ENCODE data around the gene OAT.

Gene OAT

DNA sequence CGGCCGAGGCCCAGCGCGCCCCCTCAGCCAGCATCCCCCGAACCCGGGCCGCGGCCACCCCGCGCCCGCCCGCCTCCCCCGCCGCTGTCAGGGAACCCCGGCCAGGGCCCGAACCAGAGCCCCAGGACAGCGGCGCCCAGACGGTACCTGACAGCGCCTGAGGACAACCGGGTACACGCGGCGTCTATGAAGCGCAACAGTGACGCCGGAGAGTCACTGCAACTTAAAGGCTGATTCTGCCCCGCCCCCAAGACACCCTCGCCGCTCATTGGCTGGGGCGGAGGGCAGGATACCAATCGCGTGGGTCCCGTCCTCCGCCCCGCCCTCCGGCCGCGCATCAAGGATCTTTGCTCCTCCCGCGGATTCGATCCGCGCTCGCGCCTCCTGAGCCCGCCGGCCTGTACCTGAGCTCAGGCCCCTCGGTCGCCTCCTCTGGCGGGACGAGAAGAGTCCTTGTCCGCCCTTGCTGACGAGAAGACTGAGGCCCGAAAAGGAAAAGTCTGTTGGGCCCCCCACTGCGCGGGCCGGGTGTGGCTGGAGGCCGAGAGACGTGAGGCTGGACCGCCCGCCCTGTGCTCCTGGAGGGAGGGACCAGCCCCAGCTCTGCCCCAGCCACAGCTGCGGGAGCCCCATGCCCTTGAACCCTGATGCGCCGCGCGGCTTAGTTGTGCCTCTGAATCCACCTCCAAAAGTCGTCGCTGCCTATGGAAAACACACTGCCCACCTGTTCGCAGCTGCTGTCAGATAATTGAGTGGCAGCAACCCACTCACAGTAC is at the start of gene OAT:
Gene OAT (minus strand): TSS at position 198 of the 776 bp plus-strand sequence. CDS start 6,752 bp downstream, outside the sequence.
- DNase-seq (ENCODE audit: low read depth in 1 of 2, low spot score in 1 of 2): peak; percentile 86 to 93

DNA sequence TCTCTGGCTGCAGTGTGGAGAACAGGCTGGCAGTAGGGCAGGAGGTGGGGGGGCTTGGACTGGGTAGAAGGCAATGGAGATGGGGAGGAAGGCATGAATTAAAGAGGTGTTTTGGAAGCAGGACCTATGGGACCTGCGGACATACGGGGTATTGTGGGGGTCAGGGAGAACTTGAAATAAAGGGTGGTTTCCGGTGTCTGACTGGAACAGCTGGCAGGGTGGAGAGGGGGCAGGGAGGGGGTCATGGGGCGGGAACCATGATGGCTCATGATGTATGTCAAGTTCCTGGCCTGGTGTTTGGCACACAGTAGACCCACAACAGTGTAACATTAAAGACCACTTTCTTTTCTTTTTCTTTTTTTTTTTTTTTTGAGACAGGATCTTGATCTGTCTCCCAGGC is 48.4 kb upstream of the OAT start:
- no peak for DNase-seq (ENCODE audit: low read depth in 1 of 2, low spot score in 1 of 2)

DNA sequence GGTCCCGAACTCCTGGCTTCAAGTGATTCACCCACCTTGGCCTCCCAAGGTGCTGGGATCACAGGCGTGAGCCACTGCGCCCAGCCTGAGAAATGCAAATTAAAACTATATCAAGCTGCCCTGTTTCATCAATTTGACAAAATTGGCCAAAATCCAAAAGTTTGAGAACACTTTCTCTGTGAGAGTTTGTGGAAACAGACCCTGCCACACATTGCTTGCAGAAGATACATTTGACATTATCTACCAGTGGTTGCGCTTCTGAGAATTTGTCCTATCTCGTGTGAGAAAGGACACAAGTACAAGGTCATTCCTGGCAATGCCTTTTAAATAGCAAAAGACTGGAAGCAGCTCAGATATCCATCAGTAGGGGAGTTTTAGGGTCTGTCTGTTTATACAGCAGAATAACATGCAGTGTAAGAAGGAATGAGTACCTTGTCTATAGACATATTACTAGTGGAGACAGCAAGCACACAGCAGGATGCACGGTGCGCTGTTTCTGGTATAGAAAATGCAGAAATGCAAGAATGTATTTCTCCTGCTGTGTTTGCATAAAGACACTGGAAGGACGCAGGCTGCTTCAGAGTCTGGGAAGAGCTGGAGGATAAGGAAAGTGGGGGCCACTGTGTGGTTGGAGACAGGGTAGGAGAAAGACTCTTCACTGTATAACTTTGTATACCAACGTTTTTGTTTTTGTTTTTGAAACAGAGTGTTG is 47.2 kb upstream of the OAT start:
- no peak for DNase-seq (ENCODE audit: low read depth in 1 of 2, low spot score in 1 of 2)

GRCh38 chr10:124465003-124465776 is 46.5 kb upstream of the OAT start:
- no peak for DNase-seq (ENCODE audit: low read depth in 1 of 2, low spot score in 1 of 2)

DNA sequence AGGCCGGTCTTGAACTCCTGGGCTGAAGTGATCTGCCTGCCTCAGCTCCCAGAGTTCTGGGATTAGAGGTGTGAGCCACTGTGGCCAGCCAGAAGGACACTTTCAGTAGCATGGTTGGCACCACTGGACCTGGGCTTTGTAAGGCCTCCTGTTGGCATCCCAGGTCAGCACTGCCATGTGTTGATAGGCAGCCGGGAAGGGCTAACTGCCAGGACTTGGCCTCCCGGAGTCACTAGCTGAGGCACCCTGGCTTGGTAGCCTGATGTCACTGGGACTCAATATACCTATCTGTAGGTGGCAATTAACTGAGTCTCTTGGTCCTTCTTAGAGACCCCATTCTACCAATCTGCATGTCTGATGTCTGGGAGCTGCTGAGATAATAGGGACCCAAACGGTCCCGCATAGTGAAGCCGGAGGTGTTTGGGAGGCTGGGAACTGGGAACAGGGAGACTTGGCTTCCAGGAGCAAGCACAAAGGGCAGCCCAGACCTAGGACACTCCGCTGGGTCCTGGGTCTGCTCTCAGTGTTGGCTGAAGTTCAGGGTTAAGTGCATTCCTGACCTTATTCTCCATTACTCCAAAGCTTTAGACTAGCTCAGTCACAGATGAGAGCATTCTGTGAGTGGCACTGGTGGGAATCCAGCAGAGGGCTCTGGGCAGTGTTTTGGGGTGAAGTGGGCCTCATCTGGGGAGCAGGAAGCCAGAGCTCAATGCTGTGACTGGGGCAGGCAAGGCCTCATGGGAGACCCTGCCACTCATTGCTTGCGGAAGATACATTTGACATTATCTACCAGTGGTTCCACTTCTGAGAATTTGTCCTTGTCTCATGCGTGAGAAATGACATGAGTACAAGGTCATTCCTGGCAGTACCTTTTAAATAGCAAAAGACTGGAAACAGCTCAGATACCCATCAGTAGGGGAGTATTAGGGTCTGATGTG is 45.6 kb upstream of the OAT start:
- no peak for DNase-seq (ENCODE audit: low read depth in 1 of 2, low spot score in 1 of 2)

GRCh38 chr10:124462348-124462695 is 43.6 kb upstream of the OAT start:
- DNase-seq (ENCODE audit: low read depth in 1 of 2, low spot score in 1 of 2): no peak

GRCh38 chr10:124461642-124462347 is 43.1 kb upstream of the OAT start, which contains the start of gene LHPP:
TSS of gene LHPP (plus strand) at chr10:124461823. CDS start at chr10:124461863, 40 bp downstream.
- DNase-seq (ENCODE audit: low read depth in 1 of 2, low spot score in 1 of 2): peak; percentile 78

- DNase-seq (ENCODE audit: low read depth in 1 of 2, low spot score in 1 of 2): no peak
These were observed 41.4 kb upstream of the OAT start for GRCh38 chr10:124460144-124460543.

GRCh38 chr10:124459395-124459794 is 40.7 kb upstream of the OAT start:
- no peak for DNase-seq (ENCODE audit: low read depth in 1 of 2, low spot score in 1 of 2)

GRCh38 chr10:124458889-124459288 is 40.2 kb upstream of the OAT start:
- no peak for DNase-seq (ENCODE audit: low read depth in 1 of 2, low spot score in 1 of 2)

DNA sequence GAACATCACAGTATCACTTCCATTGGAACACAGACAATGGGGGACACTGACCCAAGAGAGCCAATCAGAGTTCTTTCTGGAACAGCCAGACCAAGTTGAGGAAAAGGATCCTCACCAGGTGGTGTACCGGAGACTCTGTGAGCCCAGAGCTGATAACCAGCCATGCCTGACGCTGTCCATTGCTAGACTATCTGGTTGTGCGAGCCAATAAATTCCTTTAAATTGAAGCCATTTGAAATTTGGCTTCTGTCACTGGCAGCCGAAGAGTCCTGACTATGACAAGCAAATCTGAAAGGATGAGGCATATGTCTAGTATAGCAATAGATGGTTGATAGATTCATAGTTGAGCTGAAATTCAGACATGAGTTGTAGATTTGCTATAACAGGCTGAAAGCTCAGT is 39.8 kb upstream of the OAT start:
- no peak for DNase-seq (ENCODE audit: low read depth in 1 of 2, low spot score in 1 of 2)

DNA sequence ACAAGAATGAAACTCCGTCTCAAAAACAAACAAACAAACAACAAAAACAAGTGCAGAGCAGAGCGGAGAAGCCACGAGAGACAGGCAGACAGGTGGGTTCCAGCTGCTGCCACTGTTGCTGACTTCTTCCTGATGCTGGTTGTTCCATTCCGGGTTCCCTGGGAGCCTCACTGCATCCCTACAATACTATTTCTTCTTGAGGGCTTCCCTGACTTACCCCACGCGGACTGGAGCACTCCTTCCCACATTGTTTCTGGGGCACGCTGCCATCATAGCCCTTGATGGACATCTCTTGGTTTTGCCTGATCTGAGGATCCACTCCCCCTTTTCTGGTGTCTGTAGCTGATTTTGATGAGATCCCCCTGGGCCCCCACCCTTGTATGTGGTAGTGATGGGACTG is 36.7 kb upstream of the OAT start:
- no peak for DNase-seq (ENCODE audit: low read depth in 1 of 2, low spot score in 1 of 2)

GRCh38 chr10:124453960-124454610 is 35.4 kb upstream of the OAT start:
- no peak for DNase-seq (ENCODE audit: low read depth in 1 of 2, low spot score in 1 of 2)

DNA sequence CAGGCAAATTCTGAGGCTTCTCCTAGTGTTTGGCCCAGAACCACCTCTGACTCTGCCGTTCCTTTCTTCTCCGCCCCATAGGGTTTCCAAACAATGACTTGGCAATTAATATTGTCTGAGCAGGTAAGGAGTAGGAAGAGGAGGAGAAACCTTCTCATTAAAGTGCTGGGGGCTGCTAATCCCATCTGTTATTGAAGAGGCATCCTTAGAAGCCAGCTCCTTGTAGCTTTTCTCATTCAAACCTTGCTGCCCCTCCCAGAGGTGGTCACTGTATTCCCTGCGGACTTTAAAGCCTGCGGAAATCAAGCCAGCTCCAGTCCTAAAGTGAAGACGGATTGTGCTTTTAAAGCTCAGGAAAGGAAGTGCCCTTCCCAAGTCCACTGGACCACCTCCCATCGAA is 32.6 kb upstream of the OAT start:
- DNase-seq (ENCODE audit: low read depth in 1 of 2, low spot score in 1 of 2): no peak

DNA sequence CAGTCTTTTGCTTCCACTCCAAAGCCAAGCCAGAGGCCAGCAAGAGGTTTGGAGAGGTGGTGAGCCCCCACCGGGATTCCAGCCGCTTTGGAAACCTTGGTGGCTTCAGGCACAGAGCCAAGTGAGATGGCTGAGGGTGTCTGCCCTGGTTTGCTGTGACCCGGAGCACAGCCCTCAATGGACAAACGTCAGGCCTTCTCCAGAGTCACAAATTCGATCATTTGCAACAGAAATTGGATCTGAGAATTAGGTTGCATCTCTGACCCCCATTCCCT is 32.0 kb upstream of the OAT start:
- no peak for DNase-seq (ENCODE audit: low read depth in 1 of 2, low spot score in 1 of 2)

DNA sequence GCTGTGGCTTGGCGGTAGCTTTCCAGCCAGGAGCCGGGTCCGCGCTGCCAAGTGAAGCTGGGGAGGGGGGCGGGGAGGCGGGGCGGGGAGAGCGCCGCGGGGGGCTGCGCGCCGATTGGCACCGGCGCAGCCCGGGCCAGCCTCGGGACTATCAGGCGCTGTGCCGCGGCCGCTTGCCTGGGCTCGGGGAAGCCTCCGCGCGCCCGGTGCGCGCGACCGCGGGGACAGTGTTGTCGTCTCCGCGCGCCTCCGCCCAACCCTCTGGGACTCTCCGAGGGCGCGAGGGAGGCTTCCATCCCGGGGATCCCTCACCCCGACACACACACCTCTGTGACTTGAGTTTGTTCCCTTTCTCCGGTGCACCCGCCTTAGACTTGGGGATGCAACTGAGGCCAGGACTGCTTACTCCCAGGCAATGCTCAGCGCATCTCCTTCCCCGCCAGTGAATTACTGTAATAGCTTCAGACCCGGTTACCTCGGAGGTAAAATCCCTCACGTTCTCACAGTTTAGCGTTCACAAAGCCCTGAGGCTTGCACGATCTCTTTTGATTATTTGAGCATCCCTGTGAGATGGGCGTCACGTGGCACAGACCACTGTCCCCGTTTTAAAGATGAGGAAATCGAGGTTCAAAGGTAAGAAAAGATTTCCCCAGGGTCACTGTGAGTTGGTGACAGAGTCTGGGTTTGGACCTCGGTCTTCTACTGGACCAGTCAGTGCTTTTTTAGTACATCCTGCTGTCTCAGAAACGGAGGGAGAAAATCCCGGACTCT is 31.5 kb upstream of the OAT start, which contains the start of gene NKX1-2:
Gene NKX1-2 (minus strand): TSS at position 24 of the 771 bp plus-strand sequence. CDS start 92 bp downstream, outside the sequence.
- DNase-seq (ENCODE audit: low read depth in 1 of 2, low spot score in 1 of 2): no peak

GRCh38 chr10:124449170-124450011 is 30.7 kb upstream of the OAT start:
- no peak for DNase-seq (ENCODE audit: low read depth in 1 of 2, low spot score in 1 of 2)

- no peak for DNase-seq (ENCODE audit: low read depth in 1 of 2, low spot score in 1 of 2)
These were observed 30.0 kb upstream of the OAT start for GRCh38 chr10:124448696-124449169.

All from activated CD4-positive, alpha-beta T cell treated with anti-CD3 and anti-CD28 coated beads, Interleukin-2, amount 50 U/mL, for 24 hours (primary cell).